IMR-90 (cell line): ENCODE measurements around the gene TCIRG1. TPM values are rescaled to one million over a fixed set of nuclear protein-coding genes. Genes with fewer than 3 reads are reported as not detected.

ENCODE experiments used
- ATAC-seq: fragments of 200-7000 bp; cut with Tn5 transposase; 2 replicates; pipeline ENCODE4 v1.9.1; 2020; ENCODE audit warnings: low read depth, mild to moderate bottlenecking, moderate library complexity
- BruUV-seq: library from RNA; stranded (reverse); fragments of 400-500 nt; replicated peaks from 2 replicates; lab custom pipeline; 2021; lab: Mats Ljungman, UMichigan
- CTCF ChIA-PET: fragments of 300-600 bp; formaldehyde crosslinking; extraction: SDS; loops from one replicate; lab custom pipeline; 2021; ENCODE audit warnings: antibody characterized with exemption; lab: Yijun Ruan, JAX
- POLR2A ChIA-PET: fragments of 300-600 bp; sonication (Branson Sonifier 250); formaldehyde crosslinking; loops from one replicate; lab custom pipeline; 2022; ENCODE audit warnings: antibody characterized with exemption; ENCODE audit not compliant: unreplicated experiment; lab: Charles Lee
- DNase-seq: peaks from one replicate; pipeline ENCODE4 v3.0.0; 2013
- H2AFZ ChIP-seq: replicated peaks from 2 replicates; pipeline ENCODE3; 2013; ENCODE audit warnings: low read length, mild to moderate bottlenecking; ENCODE audit not compliant: poor library complexity
- H2AK5ac ChIP-seq: 2 replicates; pipeline ENCODE4 v1.6.1; 2013; ENCODE audit warnings: low read depth, low read length, inconsistent platforms
- H2AK9ac ChIP-seq: replicated peaks from 2 replicates; pipeline ENCODE3; 2013; ENCODE audit warnings: mild to moderate bottlenecking, low read depth, low read length, moderate library complexity; ENCODE audit not compliant: poor library complexity
- H2BK120ac ChIP-seq: 2 replicates; pipeline ENCODE4 v1.6.1; 2013; ENCODE audit warnings: low read depth, low read length, inconsistent platforms
- H2BK15ac ChIP-seq: 3 replicates; pipeline ENCODE4 v1.6.1; 2013; ENCODE audit warnings: low read depth, low read length, inconsistent platforms
- H2BK20ac ChIP-seq: 2 replicates; pipeline ENCODE4 v1.6.1; 2013; ENCODE audit warnings: low read depth, mild to moderate bottlenecking, inconsistent platforms, low read length, moderate library complexity
- H2BK5ac ChIP-seq: 2 replicates; pipeline ENCODE4 v1.6.1; 2013; ENCODE audit warnings: mild to moderate bottlenecking, low read depth, low read length, inconsistent platforms; ENCODE audit not compliant: poor library complexity, severe bottlenecking
- H3K14ac ChIP-seq: replicated peaks from 2 replicates; pipeline ENCODE4 v1.6.1; 2013; ENCODE audit warnings: low read depth, low read length, inconsistent platforms
- H3K18ac ChIP-seq: 2 replicates; pipeline ENCODE4 v1.6.1; 2013; ENCODE audit warnings: low read depth, low read length, control low read depth
- H3K23ac ChIP-seq: 2 replicates; pipeline ENCODE4 v1.6.1; 2013; ENCODE audit warnings: low read depth, low read length, inconsistent platforms
- H3K27ac ChIP-seq: 2 replicates; pipeline ENCODE4 v1.5.1; 2013; ENCODE audit warnings: mild to moderate bottlenecking, control low read depth, low read length; ENCODE audit not compliant: insufficient read depth
- H3K27me3 ChIP-seq: 2 replicates; pipeline ENCODE4 v1.6.1; 2013; ENCODE audit warnings: low read length; ENCODE audit not compliant: control insufficient read depth, insufficient read depth
- H3K36me3 ChIP-seq: 2 replicates; pipeline ENCODE4 v1.6.1; 2013; ENCODE audit warnings: low read length, mixed read lengths; ENCODE audit not compliant: control insufficient read depth, insufficient read depth
- H3K4ac ChIP-seq: 2 replicates; pipeline ENCODE4 v1.6.1; 2013; ENCODE audit warnings: low read depth, low read length, inconsistent platforms
- H3K4me1 ChIP-seq: 2 replicates; pipeline ENCODE4 v1.6.1; 2013; ENCODE audit warnings: low read length, mixed read lengths; ENCODE audit not compliant: control insufficient read depth, insufficient read depth
- H3K4me2 ChIP-seq: 2 replicates; pipeline ENCODE4 v1.6.1; 2013; ENCODE audit warnings: low read depth, mild to moderate bottlenecking, control low read depth, low read length, moderate library complexity
- H3K4me3 ChIP-seq: 2 replicates; pipeline ENCODE4 v1.5.1; 2013; ENCODE audit warnings: low read depth, mild to moderate bottlenecking, control low read depth, low read length, moderate library complexity; ENCODE audit not compliant: insufficient read depth
- H3K56ac ChIP-seq: 2 replicates; pipeline ENCODE4 v1.6.1; 2013; ENCODE audit warnings: low read length, inconsistent platforms; ENCODE audit not compliant: insufficient read depth; ENCODE audit errors: extremely low read depth
- H3K79me1 ChIP-seq, 2 experiments: 2 replicates each; pipeline ENCODE4 v1.6.1; 2013; ENCODE audit warnings: low read length in 2 of 2, inconsistent platforms in 1 of 2, low read depth in 1 of 2
- H3K9ac ChIP-seq: 2 replicates; pipeline ENCODE4 v1.6.1; 2013; ENCODE audit warnings: low read depth, low read length, control low read depth
- H3K9me1 ChIP-seq: 2 replicates; pipeline ENCODE4 v1.6.1; 2013; ENCODE audit warnings: low read length, inconsistent platforms; ENCODE audit not compliant: insufficient read depth
- H3K9me3 ChIP-seq: 2 replicates; pipeline ENCODE4 v1.6.1; 2013; ENCODE audit warnings: low read length; ENCODE audit not compliant: control insufficient read depth, insufficient read depth
- H4K20me1 ChIP-seq: 2 replicates; pipeline ENCODE4 v1.6.1; 2013; ENCODE audit warnings: low read length, inconsistent platforms; ENCODE audit not compliant: insufficient read depth
- H4K5ac ChIP-seq: 2 replicates; pipeline ENCODE4 v1.6.1; 2013; ENCODE audit warnings: mild to moderate bottlenecking, low read depth, low read length, control low read depth
- H4K8ac ChIP-seq, 2 experiments: 2 replicates each; pipeline ENCODE4 v1.6.1; 2013; ENCODE audit warnings: low read depth in 2 of 2, low read length in 2 of 2, control low read depth in 1 of 2, inconsistent platforms in 1 of 2
- H4K91ac ChIP-seq: 2 replicates; pipeline ENCODE4 v1.6.1; 2013; ENCODE audit warnings: low read depth, low read length, inconsistent platforms; ENCODE audit not compliant: insufficient read depth
- BHLHE40 ChIP-seq: fragments of 150-350 bp; IDR thresholded peaks from 2 replicates; pipeline ENCODE4 v1.6.1; 2016; ENCODE audit warnings: mild to moderate bottlenecking, low read depth, low read length
- CEBPB ChIP-seq: IDR thresholded peaks from 2 replicates; pipeline ENCODE4 v1.6.1; 2012; ENCODE audit warnings: low read depth, low read length, improper control_type of control experiment
- CHD1 ChIP-seq: IDR thresholded peaks from 2 replicates; pipeline ENCODE4 v1.6.1; 2012; ENCODE audit warnings: low read depth, low read length, improper control_type of control experiment
- FOS ChIP-seq: fragments of 150-350 bp; IDR thresholded peaks from 2 replicates; pipeline ENCODE4 v1.6.1; 2016; ENCODE audit warnings: low read depth, low read length
- MAFK ChIP-seq: IDR thresholded peaks from 2 replicates; pipeline ENCODE4 v1.6.1; 2012; ENCODE audit warnings: low read depth, low read length, improper control_type of control experiment
- MAZ ChIP-seq: IDR thresholded peaks from 2 replicates; pipeline ENCODE4 v1.6.1; 2012; ENCODE audit warnings: low read depth, mild to moderate bottlenecking, low read length, improper control_type of control experiment, moderate library complexity, borderline replicate concordance
- MXI1 ChIP-seq: IDR thresholded peaks from 2 replicates; pipeline ENCODE4 v1.6.1; 2012; ENCODE audit warnings: low read depth, mild to moderate bottlenecking, low read length, moderate library complexity, borderline replicate concordance
- POLR2A ChIP-seq: IDR thresholded peaks from 2 replicates; pipeline ENCODE4 v1.6.1; 2012; ENCODE audit warnings: mild to moderate bottlenecking, low read depth, low read length
- RFX5 ChIP-seq: IDR thresholded peaks from 2 replicates; pipeline ENCODE4 v1.8.0; 2012; ENCODE audit warnings: low read depth, mild to moderate bottlenecking, low read length, moderate library complexity
- SMC3 ChIP-seq: fragments of 150-350 bp; IDR thresholded peaks from 2 replicates; pipeline ENCODE4 v1.6.1; 2016; ENCODE audit warnings: low read depth, mild to moderate bottlenecking, antibody characterized with exemption, low read length, moderate library complexity
- WGBS, 2 experiments: methylation state at CpG; one replicate each; pipeline versions ENCODE4 v1.1.5 to v1.1.7; 2013; ENCODE audit warnings: missing lambda C conversion rate in 2 of 2; ENCODE audit not compliant: insufficient read length in 1 of 2; ENCODE audit errors: extremely low coverage in 2 of 2; 5-methylcytosine and 5-hydroxymethylcytosine counted together
- dilution Hi-C: fragments of 300-500 bp; cut with HindIII; formaldehyde crosslinking; loops from one replicate; pipeline ENCODE4 v1.14.3; 2018; ENCODE audit warnings: low sequenced_read_pairs; ENCODE audit not compliant: unreplicated experiment
- in situ Hi-C: fragments of 300-500 bp; cut with MboI; formaldehyde crosslinking; loops from 3 replicates; pipeline ENCODE4 v1.14.3; 2019; ENCODE audit warnings: low sequenced_read_pairs, inconsistent platforms, mixed read lengths
- intact Hi-C: fragments of 100-400 bp; cut with micrococcal nuclease; formaldehyde crosslinking; loops from 2 replicates; pipeline ENCODE4 v1.10.0; 2022
- polyA plus RNA-seq, 3 experiments: library from polyadenylated mRNA; depleted of rRNA; stranded (reverse); fragments of >200 nt; gene quantifications; 2 replicates each; pipeline ENCODE4 v1.2.3, GENCODE V29; 2012; ENCODE audit warnings: low replicate concordance in 1 of 3
- total RNA-seq: library from RNA; depleted of rRNA; stranded (reverse); fragments of >200 nt; gene quantifications from 2 replicates; pipeline ENCODE4 v1.2.3, GENCODE V29; 2012

TCIRG1 gene
- total and polyA plus RNA-seq, 2 of the 4 experiments (the other 2 are of a cell fraction) = 25.3 to 117 TPM

DNA sequence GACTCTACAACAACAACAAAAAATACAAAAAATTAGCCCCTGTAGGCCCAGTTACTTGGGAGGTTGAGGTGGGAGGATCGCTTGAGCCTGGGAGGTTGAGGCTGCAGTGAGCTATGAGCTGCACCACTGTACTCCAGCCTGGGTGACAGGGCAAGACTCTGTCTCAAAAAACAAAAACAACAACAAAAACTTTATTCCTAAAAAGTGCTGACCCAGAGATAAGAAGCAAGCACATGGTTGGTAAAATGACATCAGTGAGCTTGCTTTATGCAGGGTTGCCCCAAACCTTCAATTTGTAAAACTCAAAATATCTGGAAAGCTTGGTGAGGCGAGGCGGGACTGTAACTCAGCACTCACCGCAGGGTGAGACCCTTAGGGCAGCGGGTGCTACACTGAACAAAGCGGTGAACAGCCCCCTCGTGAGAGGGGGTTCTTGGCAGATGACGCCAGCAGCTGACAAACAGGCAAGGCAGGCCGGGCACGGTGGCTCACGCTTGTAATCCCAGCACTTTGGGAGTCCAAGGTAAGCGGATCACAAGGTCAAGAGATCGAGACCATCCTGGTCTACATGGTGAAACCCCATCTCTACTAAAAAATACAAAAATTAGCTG, 3.5 kb upstream of the TCIRG1 start:
- no peak overlapping the region for H3K23ac ChIP-seq
- no peak overlapping the region for H2BK120ac ChIP-seq
- ChIA-PET POLR2A (no interaction called here), CTCF (no interaction called here)
- no peaks in the 10 kb centered on the region for H3K9me3 ChIP-seq
- H3K4me3 ChIP-seq = no peak overlapping the region
- H3K79me1 ChIP-seq = peaks cover 25 to 56% of the 10 kb centered on the region in 2 experiments
- no peak overlapping the region for H2BK15ac ChIP-seq
- H4K20me1 ChIP-seq = no peaks in the 10 kb centered on the region
- H2AK5ac ChIP-seq = no peak overlapping the region
- no peak overlapping the region for H4K8ac ChIP-seq
- H4K91ac ChIP-seq = no peak overlapping the region
- intact Hi-C loops (no loop called here), dilution Hi-C loops (no loop called here), in situ Hi-C loops (no loop called here)
- ATAC-seq (no peak), DNase-seq (no peak)
- H4K5ac ChIP-seq = no peak overlapping the region
- WGBS, 2 experiments = 87% methylated on average over 4 of the region's 13 CpGs; no CpG with 5 or more reads in 1 of the 2 experiments
- H3K36me3 ChIP-seq = peaks cover 11% of the 10 kb centered on the region; the same call in 1 of the 2 replicates
- no peak overlapping the region for H3K14ac ChIP-seq
- no peak overlapping the region for H3K56ac ChIP-seq
- H3K4me2 ChIP-seq = no peak overlapping the region
- no peak overlapping the region for H2AFZ ChIP-seq
- H3K27me3 ChIP-seq = no peaks in the 10 kb centered on the region
- H3K27ac ChIP-seq = no peak overlapping the region
- H3K9ac ChIP-seq = no peak overlapping the region
- no peak overlapping the region for H2BK5ac ChIP-seq
- H3K4me1 ChIP-seq = peaks cover 21% of the 10 kb centered on the region
- H3K4ac ChIP-seq = no peak overlapping the region
- no peak overlapping the region for H3K18ac ChIP-seq
- no peaks in the 10 kb centered on the region for H3K9me1 ChIP-seq
- TF ChIP-seq BHLHE40 (no peak), MAZ (no peak), MXI1 (no peak), POLR2A (no peak), CHD1 (no peak), FOS (no peak), SMC3 (no peak), RFX5 (no peak), CEBPB (no peak), MAFK (no peak)
- H2BK20ac ChIP-seq = no peak overlapping the region
- H2AK9ac ChIP-seq = no peak overlapping the region
- BruUV-seq = no TSS peak
